NCI-H446 treated with DMSO at 0.1 percent for 48 hours (cell line): ENCODE results near the gene SEMA5B.

Source experiments
- DNase-seq: peaks from one replicate; lab custom pipeline; 2025; lab: John Stamatoyannopoulos, UW

Gene SEMA5B

GRCh38 chr3:123058505-123058904 lies 30.9 kb upstream of the SEMA5B start:
- no peak for DNase-seq

- DNase-seq: no peak
These were observed 27.8 kb upstream of the SEMA5B start for GRCh38 chr3:123055352-123055751.

GRCh38 chr3:123054931-123055330 lies 27.4 kb upstream of the SEMA5B start:
- no peak for DNase-seq

- DNase-seq: no peak
These were observed 26.7 kb upstream of the SEMA5B start for GRCh38 chr3:123054109-123054778.

- no peak for DNase-seq
These were observed 25.5 kb upstream of the SEMA5B start for GRCh38 chr3:123053107-123053506.

- no peak for DNase-seq
These were observed 23.1 kb upstream of the SEMA5B start for GRCh38 chr3:123050666-123051065.

- DNase-seq: no peak
These were observed 21.1 kb upstream of the SEMA5B start for GRCh38 chr3:123048480-123049237.

- no peak for DNase-seq
These were observed 19.4 kb upstream of the SEMA5B start for GRCh38 chr3:123047062-123047319.

- no peak for DNase-seq
These were observed 18.9 kb upstream of the SEMA5B start for GRCh38 chr3:123046262-123047061.

- DNase-seq: no peak
These were observed 17.6 kb upstream of the SEMA5B start for GRCh38 chr3:123044981-123045763.

- peak; percentile 44 for DNase-seq
These were observed 14.8 kb upstream of the SEMA5B start for GRCh38 chr3:123042413-123042812.

- no peak for DNase-seq
These were observed 11.6 kb upstream of the SEMA5B start for GRCh38 chr3:123039178-123039577.

GRCh38 chr3:123038751-123039150 lies 11.2 kb upstream of the SEMA5B start:
- DNase-seq: no peak

GRCh38 chr3:123037015-123037375 lies 9.4 kb upstream of the SEMA5B start:
- no peak for DNase-seq

GRCh38 chr3:123036352-123037014 lies 8.9 kb upstream of the SEMA5B start:
- no peak for DNase-seq

GRCh38 chr3:123034996-123035395 lies 7.4 kb upstream of the SEMA5B start:
- no peak for DNase-seq

GRCh38 chr3:123034120-123034519 lies 6.6 kb upstream of the SEMA5B start:
- DNase-seq: no peak

GRCh38 chr3:123032057-123032456 lies 4.5 kb upstream of the SEMA5B start:
- no peak for DNase-seq

GRCh38 chr3:123031051-123031450 lies 3.5 kb upstream of the SEMA5B start:
- DNase-seq: no peak

GRCh38 chr3:123028233-123028828 lies 768 bp upstream of the SEMA5B start:
- peak; percentile 53 for DNase-seq

GRCh38 chr3:123026565-123027291 lies 835 bp downstream of the SEMA5B start:
- DNase-seq: no peak
